Renal cortex interstitium (tissue), 11 donors: ENCODE data around the gene RHD. TPM values are rescaled to one million over a fixed set of nuclear protein-coding genes. Genes with fewer than 3 reads are reported as not detected.
"Not testable (repeated sequence)": the region's sequence is repeated elsewhere in the genome, so short reads cannot be mapped to it uniquely, and the experiment has no call there.

Experiments used
- DNase-seq, 11 donors: peaks; one replicate each; pipeline ENCODE4 v3.0.0-alpha.2; 2013; ENCODE audit warnings: low read depth in 9 of 11, low spot score in 4 of 11; ENCODE audit errors: extremely low read depth in 1 of 11
- polyA plus RNA-seq, 3 donors: library from polyadenylated mRNA; unstranded; fragments of 120-200 nt; gene quantifications; one replicate each; pipeline ENCODE4 v1.2.1, GENCODE V29; 2013; ENCODE audit not compliant: insufficient read length in 3 of 3

Gene RHD
- polyA plus RNA-seq, 3 donors: 0.37 to 3.1 (median 0.99) TPM

GRCh38 chr1:25293426-25293825 is 21.1 kb downstream of the RHD start:
- DNase-seq: not testable (repeated sequence)

DNA sequence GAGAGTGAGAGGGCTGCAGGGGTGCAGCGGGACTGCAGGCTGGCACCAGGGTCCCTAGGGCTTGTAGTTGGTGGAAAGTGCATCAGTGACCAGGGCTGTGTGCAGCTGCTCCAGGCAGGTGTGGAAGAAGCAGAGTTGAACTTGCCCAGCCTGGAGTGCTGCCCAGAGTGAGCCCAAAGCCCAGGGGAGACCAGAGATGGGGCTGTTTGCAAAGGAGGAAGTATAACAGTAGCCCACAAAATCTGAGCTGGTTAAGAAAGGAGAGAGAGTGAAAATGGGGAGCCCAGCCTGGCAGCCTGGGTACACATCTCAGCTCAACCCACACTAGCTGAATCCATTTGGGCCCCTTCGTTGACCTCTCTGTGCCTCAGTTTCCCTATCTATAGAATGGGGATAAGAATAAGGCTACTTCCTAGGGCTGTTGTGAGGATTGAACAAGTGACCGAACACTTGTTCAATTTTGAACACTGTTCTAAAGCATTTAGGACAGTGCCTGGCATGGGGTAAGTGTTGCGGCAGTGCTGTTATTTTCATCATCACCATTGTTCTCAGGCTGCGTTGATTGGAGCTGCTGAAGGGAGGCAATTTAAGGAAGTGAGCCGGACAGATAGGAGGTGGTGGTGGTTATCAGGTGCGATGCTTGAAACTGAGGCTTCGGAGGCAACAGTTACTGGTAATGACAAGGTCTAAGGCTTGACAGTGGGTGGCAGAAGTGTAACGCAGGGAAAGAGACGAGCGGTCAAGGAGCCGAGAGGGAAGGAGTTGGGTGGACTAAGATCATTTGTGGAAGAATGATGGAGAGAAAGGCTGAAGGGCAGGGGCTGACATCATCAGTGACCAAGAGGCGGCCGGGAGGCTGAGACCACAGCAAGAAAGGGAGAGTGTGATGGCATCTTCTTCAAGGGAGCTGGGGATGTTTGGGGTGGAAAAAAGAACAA is 22.8 kb downstream of the RHD start:
- not testable (repeated sequence) for DNase-seq

DNA sequence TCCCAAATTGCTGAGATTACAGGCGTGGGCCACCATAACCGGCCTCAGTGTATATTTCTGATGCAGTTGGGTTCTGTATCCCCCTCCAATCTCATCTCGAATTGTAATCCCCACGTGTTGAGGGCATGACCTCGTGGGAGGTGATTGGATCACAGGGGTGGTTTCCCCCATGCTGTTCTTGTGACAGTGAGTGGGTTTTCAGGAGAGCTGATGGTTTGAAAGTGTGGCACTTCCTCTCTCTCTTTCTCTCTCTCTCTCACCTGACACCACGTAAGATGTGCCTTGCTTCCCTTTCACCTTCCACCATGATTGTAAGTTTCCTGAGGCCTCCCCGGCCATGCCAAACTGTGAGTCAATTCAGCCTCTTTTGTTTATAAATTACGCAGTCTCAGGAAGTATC is 24.2 kb downstream of the RHD start:
- DNase-seq: not testable (repeated sequence)

DNA sequence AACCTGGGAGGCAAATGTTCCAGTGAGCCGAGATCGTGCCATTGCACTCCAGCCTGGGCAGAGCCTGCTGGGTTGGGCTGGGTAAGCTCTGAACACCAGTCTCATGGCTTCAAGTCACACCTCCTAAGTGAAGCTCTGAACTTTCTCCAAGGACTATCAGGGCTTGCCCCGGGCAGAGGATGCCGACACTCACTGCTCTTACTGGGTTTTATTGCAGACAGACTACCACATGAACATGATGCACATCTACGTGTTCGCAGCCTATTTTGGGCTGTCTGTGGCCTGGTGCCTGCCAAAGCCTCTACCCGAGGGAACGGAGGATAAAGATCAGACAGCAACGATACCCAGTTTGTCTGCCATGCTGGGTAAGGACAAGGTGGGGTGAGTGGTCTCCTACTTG is 28.4 kb downstream of the RHD start:
- not testable (repeated sequence) for DNase-seq

DNA sequence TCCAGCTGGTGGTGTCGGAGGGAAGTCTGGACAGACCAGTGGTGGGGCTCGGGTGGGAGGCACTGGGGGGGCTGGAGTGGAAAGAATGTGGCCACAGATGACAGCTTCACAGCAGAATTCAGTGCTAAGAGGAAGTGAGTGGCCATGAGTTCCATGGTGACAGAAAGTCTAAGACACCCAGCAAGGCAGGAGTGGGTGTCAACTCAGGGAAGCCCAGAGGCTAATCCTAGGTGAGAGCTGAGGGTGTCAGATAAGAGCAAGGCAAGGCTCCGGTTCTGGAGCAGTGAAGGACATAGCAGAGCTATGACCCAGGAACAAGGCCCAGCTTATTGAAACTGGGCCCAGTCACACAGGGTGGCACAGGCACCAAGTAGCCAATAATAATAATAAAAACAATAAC is 30.0 kb downstream of the RHD start:
- not testable (repeated sequence) for DNase-seq

GRCh38 chr1:25304936-25305335 is 32.6 kb downstream of the RHD start:
- not testable (repeated sequence) for DNase-seq

- not testable (repeated sequence) for DNase-seq
Observed at GRCh38 chr1:25308168-25308567, 35.9 kb downstream of the RHD start.

DNA sequence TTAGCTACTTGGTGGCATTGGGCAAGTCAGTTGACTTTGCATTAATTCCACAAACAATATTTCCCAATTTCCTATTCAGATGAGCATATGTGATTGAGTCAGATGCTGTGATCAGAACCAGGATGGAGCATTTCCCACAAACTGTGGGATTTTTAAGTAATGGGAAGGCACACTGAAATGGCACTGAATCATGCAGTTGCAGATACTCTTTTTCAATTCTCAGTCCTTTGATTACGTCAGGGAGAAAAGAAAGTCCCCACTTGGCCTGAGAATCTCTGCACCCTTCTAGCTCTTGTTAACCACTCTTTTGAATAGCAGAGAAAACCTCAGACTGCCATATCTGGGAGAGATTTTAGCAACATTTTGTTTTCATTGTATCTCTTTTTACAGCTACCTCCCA is 36.8 kb downstream of the RHD start:
- not testable (repeated sequence) for DNase-seq

DNA sequence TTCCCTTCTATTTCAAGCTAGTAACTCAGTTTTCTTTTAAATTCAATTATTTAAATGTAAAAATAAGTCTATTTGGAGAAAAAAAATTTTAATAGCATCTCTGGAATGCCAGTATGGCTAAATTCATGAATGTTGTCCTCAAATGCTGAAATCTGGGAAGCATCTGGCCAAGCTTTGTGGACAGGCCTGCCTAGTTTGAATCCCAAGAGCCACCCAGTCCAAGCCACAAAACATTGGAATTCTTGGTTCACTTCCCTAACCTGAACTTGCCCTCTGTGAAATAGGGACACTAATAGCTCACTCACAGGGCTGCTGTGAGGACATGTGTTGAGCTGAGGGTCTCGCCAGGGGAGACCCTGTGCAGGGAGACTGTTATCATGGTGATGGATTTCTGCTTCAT is 37.2 kb downstream of the RHD start:
- DNase-seq: not testable (repeated sequence)

DNA sequence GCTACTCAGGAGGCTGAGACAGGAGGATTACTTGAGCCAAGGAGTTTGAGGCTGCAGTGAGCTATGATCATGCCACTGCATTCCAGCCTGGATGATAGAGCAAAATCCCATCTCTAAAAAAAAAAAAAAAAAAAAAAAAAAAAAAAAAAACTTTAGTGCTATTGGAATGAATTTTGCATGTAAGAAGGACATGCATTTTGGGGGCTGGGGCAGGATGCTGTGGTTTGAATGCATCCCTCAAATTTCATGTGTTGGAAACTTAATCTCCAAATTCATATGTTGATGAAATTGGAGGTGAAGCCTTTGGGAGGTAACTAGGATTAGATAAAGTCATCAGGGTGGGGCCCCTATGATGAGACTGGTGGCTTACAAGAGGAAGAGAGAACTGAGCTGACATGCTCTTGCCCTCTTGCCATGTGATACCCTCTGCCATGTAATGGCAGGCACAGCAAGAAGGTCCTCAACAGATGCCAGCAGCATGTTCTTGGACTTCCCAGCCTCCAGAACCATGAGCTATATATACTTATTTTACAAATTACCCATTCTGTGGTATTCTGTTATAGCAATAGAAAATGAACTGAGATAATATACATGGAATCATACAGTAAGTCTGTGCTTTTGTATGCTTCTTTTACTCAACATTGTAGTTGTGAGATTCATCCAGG is 40.6 kb downstream of the RHD start:
- not testable (repeated sequence) for DNase-seq

DNA sequence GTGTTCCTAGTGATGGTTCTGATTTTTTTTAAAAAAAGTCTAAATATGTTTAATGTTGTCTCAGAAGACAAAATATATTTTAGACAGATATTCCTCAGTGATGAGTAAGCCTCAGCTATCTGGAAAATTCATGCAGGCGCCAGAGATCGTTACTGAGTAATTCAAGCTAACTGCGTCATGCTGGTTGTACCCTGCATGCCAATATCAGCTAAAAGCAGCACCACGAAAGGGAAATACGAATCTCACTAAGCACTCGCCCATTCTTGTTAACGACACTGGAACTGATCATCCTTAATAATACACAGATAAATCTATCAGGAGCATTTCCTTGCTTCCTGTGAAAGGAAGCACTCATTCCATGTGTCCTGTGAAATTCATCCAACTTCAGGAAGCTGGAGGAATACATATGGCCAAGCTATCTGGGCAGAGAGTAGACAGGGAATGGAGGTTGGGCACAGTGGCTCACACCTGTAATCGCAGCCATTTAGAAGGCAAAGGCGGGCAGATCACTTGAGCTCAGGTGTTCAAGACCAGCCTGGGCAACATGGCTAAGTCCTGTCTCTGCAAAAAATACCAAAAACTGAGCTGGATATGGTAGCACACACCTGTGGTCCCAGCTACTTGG is 48.1 kb downstream of the RHD start:
- DNase-seq: not testable (repeated sequence)

- not testable (repeated sequence) for DNase-seq
Observed at GRCh38 chr1:25322127-25322526, 49.8 kb downstream of the RHD start.

DNA sequence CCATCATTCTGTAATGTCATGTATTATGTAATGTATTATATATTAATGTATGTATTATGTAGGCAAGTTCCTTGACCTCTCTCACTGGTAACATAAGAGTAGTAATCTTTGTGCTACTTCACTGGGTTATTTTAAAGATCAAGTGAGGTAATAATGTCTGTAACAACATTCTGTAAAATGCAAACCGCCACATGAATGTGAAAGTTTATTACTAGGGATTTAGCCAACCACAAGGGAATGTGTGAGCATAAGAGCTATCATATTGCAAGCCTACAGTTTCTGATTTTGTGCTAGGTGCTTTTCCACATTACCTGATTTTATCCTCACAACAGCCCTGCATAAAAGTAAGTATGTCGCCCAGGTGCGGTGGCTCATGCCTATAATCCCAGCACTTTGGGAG is 52.1 kb downstream of the RHD start:
- not testable (repeated sequence) for DNase-seq

DNA sequence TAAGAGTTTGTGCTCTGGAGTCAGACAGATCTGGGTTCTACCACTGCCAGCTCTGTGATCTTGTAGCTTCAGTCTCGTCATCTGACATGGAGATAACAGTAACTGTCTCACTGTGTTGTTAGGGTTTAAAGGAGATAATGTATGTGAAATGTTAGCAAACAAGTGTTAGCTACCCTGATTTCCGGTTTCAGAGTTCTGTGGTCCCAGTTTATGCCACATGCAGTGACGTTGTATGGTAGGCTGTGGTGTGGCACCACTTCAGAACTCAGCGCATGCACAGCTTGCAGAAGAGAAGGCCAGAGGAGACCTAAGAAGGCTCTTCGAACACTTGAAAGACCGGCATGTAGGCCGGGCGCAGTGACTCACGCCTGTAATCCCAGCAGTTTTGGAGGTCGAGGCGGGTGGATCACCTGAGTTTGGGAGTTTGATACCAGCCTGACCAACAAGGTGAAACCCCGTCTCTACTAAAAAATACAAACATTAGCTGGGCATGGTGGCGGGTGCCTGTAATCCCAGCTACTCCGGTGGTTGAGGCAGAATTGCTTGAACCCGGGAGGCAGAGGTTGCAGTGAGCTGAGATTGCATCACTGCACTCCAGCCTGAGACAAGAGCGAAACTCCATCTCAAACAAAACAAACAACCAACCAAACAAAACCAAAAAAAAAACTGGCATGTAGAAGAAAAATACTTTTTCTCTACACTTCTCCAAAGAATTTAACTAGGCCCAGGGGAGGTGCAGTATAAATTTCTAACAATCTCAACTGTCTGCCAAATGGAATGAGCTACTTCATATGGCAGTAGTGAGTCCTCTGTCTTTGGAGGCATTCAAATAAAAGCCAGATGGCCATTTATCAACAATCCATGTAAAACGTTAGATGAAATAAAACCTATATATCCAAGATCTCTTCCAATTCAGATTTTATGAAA is 55.8 kb downstream of the RHD start:
- DNase-seq: not testable (repeated sequence)

DNA sequence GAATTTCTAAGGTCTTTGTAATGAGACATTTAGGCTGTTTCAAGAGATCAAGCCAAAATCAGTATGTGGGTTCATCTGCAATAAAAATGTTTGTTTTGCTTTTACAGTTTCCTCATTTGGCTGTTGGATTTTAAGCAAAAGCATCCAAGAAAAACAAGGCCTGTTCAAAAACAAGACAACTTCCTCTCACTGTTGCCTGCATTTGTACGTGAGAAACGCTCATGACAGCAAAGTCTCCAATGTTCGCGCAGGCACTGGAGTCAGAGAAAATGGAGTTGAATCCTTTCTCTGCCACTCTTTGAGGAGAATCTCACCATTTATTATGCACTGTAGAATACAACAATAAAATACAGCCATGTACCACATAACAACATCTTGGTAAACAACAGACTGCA is 56.5 kb downstream of the RHD start:
- DNase-seq: not testable (repeated sequence)

DNA sequence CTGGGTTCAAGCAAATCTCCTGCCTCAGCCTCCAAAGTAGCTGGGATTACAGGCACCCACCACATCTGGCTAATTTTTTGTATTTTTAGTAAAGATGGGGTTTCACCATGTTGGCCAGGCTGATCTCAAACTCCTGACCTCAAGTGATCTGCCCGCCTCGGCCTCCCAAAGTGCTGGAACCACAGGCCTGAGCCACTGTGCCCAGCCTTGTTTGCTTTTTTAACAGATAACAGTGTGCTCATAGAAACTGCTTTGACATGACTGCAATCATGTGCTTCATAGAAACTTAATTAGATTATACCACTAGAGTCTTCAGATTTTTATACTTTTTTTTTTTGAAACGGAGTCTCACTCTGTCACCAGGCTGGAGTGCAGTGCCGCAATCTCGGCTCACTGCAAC is 57.0 kb downstream of the RHD start:
- DNase-seq: not testable (repeated sequence)

DNA sequence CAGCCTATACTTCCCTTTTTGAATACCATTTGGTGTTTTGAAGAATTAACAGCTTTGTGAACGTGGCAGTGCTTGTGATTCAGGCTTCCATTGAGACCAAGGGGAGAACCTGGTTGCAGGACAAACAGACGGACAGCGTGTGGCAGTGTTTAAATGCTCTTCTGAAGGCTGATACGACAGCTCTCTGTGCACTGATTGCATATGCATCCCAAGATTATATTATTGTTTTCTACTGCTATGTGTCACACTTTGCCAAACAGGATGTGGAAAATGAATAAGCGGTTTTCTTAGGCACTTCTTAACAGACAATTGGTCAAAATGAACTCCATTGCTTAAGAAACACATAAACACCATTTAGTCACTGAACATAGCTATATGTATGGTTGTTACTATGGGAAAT is 57.6 kb downstream of the RHD start:
- DNase-seq: not testable (repeated sequence)

DNA sequence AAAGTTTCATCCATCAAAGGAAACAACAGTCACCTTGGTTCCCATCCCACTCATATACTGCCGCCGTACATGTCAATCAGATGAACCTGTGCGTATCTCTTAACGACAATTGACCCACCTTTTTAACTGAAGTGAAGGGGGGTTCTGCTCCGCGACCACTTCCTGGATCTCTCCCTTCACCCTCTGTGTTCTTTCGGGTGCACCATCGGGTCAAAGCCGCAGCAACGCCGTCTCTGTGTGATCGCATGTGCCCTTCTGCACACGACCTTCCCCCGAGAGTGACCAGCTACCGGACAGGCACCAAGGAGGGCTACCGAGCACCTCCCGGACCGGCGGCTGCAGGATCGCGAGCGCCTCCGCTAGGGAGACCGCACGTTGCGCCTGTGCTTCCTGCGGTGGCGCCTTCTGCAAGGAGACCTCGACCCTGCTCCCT is 64.6 kb downstream of the RHD start:
- not testable (repeated sequence) for DNase-seq
